Amniotic epithelial cell (primary cell): ENCODE data around the gene LILRA6.
"Not testable (repeated sequence)": the region's sequence is repeated elsewhere in the genome, so short reads cannot be mapped to it uniquely, and the experiment has no call there.

Experiments
- DNase-seq: peaks from one replicate; pipeline ENCODE4 v3.0.0-alpha.2; 2010; ENCODE audit warnings: low read depth

Gene LILRA6

DNA sequence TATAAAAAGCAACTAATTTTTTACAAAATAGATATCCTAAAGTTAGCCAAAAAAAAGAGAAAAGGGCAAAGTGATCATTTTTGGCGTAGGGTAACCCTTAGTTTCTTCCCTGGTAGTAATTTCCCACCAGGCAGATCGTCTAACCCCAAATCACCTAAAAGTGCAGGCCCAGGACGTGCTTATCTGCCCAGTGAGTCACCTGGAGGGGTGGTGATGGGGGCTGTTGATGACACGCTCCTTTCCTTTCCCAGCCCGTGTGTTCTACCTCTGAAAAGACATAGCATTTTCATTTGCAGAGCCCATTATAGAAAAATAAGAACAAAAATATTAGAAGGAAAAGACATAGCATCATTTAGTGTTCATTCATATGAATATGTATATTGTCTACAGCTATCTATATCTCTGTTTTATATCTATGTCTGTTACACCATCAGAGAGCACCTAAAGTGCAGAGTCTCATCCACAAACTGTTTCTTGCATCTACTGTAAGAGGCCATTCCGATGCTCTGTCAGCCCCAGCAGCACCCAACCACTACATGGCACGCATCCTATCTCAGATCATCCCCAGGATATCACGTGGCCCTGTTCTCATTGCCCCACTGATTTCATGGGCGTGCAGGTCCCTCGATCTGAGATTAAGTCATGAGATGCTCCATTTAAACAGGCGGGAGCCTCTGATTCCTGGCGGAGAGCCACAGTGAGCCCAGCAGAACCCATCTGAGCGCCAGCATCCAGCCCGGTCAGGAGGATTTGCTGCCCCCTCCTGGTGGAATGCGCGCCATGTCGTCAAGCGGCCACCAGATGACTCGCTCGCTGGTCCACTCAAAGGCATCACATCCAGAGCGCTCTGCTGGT is 11.3 kb downstream of the LILRA6 start:
- DNase-seq: peak; percentile 62

DNA sequence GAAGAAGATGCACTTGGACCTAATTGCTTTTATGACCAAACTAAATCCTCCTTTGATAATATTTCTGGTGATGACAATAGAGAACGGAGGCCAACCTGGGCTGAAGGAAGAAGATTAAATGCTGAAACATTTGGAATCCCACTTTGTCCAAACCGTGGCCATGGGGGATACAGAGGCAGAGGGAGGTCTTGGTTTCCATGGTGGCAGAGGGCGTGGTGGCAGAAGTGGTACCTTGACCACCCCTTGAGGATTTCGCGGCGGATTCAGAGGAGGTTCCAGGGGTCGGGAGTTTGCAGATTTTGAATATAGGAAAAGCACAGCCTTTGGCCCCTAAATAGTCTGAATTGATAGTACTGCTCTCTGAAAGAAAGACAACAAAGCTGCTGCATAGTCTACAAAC is 12.6 kb downstream of the LILRA6 start:
- no peak for DNase-seq

DNA sequence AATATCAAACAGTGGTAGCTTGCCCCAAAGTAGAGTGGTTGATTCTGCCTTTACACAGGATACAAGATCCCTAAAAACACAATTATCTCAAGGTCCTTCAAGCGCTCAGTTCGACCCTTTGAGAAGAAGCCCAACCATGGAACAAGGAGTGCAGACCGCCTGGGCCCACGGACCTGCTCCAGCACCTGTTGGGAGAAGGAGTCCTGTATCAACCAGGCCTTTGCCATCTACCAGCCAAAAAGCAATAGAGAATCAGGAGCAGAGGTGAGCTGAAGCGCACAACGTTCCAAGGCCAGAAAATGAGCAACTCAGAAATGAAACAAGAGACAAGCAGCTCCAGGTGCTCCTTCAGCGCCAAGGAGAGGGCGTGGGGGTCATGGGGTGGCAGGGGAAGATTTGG is 13.4 kb downstream of the LILRA6 start:
- no peak for DNase-seq

DNA sequence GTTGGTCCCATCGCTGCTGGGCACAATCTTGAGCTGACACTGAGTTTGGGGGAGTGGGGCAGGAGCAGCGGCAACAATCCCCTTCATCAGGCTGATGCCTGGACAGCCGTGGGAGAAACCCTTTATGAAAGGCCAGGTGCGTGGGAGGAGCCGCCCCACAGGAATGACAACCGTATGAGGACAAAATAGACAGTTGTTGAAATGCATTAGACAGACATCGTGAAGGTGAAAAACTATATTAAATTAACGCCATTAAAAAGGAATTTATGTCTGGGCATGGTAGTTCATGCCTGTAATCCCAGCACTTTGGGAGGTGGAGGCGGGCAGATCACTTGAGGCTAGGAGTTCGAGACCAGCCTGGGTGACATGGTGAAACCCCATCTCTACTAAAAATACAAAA is 18.0 kb downstream of the LILRA6 start:
- not testable (repeated sequence) for DNase-seq

DNA sequence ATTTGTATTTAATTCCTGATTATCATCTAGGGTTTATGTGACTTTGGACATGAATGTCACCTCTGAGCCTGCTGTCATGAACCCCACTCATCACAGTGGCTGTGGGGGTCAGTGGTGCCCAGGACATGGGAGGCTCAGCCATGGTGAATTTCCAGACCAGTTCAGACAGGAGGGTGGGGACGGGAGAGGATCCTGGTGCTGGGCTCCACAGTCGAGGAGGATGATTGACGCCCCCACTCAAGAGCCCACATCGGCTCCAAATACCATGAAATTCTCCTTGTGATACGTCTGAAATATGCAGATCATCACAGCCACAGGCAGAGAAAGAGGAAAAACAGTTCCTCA is 18.7 kb downstream of the LILRA6 start:
- DNase-seq: not testable (repeated sequence)

DNA sequence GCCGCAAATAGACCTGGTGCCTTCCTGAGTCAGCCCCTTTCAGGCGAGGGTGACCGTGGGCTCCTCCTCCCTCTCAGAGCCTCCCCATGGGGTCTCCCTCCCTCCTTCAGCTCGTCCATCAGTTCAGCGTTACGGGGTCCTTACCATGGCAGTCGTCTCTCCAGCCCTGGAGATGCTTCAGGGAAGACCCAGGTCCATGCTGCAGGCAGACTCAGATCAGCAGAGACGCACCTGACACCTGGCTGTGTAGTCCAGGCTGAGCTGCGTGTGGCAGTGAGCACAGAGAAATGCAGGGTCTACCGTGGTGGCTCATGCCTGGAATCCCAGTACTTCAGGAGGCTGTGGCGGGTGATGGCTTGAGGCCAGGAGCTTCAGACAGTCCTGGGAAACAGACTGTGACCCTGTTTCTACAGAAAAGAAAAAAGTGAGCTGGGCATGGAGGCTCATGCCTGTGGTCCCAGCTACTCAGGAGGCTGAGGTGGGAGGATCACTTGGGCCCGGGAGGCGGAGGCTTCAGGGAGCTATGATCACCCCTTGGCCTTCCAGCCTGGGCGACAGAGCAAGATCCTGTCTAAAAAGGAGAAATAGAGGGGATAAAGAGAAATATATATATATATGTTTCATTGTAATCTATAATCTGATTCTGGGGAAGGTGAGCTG is 19.2 kb downstream of the LILRA6 start:
- not testable (repeated sequence) for DNase-seq

DNA sequence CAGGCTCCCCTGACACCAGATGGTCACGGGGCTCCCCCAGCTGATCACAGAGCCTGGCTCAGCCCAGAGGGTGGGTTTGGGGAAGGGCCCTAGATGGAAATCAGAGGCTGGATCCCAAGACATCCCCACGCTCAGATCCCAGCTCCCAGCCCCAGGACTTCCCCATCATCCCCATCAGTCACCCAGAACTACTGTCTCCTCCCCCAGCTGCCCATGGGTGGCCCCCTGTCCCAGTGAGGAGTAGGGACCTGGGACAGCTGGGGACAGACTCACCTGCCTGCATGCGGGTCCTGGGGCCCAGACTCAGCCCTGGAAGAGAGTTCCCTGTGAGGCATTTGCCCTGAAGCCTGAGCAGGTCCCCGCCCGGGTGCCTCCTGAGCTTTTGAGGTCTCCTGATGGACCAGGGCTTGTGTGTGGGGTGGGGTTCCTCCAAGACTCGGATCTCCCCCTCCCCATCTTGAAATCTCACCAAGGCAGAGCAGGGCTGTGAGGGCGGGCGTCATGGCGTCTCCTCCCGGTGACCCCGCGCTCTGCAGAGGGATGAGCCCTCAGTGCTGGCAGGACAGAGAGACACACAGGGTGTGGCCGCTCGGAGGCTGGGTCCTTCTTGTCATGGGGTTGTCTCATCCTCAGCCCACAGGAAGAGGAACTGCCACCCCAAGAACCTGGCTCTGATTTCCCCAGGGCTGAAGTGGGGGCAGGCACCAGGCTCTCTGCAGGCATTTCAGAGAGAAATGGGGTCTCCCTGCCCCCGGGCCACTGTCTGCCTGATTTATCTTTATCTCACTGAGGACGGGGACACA is 19.9 kb downstream of the LILRA6 start, which contains the start of gene LILRB3:
LILRB3 (minus strand) TSS at position 534 of the 803 bp plus-strand sequence; CDS start at position 503, 31 bp downstream.
- not testable (repeated sequence) for DNase-seq

DNA sequence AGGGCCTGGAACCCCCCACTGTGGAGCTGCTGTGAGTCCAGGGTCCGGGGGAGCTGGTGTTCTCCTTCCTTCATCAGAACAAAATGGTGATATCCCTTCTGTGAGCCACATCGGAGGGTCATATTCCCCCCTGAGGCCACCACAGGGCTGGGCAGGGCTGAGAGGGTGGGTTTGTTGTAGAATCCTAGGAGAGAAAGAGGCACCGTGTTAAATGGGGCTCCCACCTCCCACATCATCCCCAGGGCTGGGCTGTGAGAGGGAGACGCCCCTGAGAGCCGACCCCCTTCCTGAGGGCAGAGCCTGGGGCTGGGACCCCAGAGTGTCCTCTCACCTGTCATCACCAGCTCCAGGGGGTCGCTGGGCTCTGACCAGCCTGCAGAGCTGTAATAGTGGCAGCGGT is 20.6 kb downstream of the LILRA6 start:
- DNase-seq: not testable (repeated sequence)

DNA sequence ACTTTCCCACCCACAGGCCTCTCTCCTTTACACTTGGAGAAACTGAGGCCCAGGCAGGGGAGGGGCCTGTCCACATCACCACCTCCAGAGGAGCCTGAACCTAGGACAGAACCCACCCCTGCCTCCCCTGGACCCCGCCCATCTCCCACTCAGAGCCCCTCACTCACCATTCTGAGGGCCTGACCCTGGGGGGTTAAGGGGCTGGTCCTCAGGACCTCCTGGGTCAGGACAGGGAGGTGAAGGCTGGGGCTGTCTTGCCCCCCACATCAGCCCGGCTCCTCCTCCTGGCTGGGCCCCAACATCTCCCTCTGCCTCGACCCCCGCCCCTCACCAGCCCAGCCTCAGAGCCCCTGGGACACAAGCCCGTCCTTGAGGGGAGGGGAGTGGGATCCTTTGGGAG is 22.9 kb downstream of the LILRA6 start:
- not testable (repeated sequence) for DNase-seq

DNA sequence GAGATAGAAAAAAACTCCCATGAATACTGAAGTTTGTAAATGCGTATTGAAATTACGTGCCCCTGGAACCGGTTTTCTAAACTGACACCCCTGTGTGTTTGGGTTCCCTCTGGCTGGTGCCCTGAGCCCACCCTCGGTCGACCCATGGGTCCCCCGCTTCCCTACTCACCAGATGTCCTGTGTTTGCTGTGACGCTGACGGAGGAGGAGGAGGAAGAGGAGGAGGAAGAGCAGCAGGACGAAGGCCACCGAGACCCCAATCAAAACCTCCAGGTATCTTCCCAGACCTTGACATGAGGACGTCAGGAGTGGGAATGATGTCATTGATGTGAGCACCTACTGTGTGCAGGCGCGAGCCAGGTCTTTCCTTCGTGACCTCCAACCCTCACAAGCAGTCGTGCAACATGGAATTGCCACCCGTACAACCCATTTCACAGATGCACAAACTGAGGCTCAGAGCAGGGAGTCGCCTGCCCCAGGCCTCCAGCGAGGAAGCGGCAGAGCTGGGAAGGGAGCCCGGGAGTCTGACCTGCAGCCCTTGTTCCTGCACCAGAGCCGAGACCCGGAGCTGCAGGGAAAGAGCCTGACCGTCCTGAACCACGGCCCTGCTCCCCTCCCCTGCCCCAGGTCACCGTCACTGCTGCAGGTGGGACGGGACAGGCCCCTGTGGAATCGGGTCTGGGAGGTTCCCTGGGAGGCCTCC is 23.5 kb downstream of the LILRA6 start:
- DNase-seq: no peak

DNA sequence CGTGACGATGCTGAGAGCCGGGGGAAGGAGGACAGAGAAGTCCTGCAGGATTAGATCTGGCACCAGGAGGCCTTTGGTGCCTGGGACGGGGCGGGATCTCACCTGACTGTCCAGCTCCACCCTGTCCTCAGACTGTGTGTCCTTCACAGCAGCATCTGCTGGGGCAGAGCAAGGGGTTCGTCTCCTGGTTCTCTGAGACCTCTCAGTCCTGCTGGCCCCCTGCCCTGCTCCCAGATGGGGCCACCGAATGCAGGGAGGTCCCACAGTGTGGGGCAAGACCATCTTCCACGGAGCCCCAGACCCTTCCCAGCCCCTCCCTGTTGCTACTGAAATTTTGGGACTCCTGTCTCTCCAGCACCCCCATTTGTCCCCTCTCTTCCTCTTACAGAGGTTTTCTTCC is 24.3 kb downstream of the LILRA6 start:
- no peak for DNase-seq

DNA sequence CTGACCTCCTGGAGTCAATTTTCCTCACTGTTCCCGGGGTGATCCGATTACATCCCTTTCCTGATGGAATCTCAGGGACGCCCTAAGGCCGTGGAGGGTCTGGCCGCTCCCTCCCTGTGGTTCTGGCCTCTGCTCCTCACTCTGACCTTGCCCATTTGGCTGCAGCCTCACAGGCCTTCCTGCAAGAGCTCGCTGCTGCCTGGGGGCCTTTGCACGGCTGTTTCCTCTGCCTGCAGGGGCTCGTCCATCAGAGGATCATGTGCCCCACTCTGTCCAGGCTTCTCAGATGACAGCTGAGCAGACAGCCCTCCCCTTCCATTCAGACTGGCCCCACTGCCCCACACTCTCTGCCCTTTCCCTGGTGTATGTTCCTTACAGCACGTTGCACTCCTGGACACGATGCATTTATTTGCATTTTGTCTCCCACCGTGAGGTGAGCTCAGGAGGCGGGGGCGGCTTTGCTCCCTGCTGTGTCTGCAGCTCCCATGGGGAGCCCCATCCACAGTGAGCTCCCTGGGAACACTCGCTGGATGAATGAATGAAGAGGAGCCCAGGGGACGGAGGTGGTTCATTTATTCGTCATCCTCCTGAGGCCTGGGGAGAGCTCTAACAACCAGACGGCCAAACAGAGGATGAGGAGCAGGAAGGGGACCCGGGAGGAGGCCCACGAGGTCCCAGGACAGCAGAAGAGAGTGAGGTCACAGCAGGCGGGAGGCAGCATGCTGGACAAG is 24.9 kb downstream of the LILRA6 start:
- not testable (repeated sequence) for DNase-seq

DNA sequence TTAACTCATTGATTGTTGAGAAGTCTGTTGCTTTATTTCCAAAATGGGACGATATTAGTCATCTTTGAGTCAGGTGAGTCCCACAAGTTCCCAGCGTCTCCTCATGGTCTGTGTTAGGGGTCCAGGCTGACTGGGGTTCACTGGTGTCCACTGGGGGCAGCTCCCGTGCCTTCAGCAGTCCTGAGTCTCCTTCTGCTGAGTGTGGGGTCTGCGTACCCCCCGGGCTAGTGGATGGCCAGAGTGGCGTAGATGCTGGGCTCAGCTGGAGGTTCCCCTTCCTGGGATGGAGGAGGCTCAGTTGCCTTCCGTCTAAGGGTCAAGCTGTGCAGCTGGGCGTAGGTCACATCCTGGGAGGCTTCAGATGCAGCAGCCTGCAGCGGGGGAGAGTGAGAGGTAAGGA is 25.7 kb downstream of the LILRA6 start:
- no peak for DNase-seq

DNA sequence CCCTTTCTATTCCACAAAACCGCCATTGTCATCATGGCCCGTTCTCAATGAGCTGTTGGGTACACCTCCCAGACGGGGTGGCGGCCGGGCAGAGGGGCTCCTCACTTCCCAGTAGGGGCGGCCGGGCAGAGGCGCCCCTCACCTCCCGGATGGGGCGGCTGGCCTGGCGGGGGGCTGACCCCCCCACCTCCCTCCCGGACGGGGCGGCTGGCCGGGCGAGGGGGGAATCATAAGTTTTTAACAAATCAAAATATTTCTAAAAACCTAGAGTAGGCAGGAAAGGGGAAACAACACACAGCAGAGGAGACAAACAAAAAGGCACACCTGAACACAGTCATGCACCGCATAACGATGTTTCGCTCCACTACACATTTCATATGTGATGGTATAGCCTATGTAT is 27.9 kb downstream of the LILRA6 start:
- DNase-seq: not testable (repeated sequence)

DNA sequence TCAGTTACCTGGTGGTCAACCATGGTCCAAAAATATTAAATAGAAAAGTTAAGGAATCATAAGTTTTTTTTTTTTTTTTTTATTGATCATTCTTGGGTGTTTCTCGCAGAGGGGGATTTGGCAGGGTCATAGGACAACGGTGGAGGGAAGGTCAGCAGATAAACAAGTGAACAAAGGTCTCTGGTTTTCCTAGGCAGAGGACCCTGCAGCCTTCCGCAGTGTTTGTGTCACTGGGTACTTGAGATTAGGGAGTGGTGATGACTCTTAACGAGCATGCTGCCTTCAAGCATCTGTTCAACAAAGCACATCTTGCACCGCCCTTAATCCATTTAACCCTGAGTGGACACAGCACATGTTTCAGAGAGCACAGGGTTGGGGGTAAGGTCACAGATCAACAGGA is 28.4 kb downstream of the LILRA6 start:
- DNase-seq: not testable (repeated sequence)

DNA sequence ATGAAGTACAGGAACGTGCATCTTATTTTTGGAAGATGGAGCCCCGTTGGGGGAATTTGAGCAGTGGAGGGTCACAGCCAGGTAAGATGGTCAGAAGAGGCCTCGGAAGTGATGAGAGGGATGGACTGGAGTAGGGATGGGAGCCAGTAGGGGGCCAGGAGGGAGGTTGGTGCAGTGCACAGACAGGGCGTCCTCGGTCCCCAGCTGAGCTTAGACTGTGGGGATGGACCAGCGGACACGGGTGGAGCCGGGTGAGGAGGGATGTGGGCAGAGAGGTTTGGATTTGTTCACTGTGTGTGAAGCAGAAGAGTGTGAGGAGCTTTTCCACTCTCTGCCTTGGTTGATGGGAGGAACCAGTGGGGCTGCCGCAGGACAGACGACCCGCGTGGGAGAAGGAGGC is 31.4 kb downstream of the LILRA6 start:
- DNase-seq: no peak

DNA sequence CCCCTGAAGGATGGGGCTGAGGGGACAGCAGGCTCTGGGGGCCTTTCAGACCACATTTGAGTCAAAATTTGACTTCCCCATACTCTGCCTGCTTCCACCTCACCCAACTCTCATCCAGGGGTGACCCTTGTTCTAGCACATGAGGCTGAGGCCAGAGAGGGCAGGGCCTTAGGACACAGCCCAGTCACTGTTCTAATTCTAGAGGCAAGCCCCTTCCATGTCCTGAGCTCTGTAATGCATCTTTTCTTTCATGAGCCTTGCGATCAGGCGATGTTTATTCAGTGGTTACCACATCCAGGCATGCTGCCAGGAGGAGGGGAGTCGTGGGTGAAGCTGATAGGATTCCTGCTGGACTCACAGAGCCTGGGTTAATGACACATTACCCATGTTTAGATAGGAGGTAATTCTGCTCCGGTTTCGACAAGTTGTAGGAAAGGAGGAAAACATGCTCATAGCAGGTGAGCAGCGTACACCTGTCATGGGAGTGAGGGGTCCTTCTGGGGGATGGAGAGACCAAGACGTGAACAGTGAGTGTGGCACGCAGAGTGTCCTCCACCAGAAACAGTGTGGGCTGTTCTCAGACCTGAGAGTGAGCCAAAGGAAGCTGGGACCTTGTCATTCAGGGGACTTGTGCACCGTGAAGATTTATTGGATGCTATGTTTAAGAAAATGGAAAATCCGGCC is 32.6 kb downstream of the LILRA6 start:
- DNase-seq: peak; percentile 99

DNA sequence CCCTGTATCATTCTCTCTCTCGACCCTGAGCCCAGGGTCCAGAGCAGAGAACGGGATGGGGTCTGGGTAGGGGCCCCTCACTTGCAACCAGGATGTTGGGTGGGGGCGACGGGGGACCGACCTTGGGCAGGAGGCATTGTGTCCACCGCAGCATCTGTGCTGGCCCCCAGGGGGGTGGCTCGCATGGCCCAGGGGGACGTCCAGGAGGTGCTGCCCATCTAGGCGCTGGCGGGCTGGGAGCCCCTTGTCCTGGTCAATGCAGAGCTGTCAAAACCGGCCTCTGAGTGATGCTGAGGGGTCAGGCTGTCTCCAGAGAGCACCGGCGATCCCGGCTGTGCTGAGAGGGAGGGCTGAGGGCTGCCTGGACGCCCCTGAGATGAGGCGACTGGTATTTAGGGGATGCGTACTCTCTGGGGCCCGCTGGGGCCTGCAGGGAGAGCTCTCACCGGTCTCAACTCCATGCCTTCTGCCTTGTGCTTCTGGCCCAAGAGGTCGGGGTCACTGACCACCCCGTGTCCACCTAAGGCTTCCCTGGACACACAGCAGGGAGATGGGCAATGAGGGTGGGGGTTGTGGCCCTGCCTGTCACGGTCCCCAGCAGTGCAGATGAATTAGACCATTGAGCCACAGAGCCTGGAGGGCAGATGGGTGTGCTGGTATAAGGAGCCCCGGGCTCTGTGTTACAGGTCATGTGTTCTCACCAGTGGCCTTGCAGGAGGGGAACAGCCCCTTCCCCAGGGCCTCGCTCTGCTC is 33.4 kb downstream of the LILRA6 start:
- no peak for DNase-seq

DNA sequence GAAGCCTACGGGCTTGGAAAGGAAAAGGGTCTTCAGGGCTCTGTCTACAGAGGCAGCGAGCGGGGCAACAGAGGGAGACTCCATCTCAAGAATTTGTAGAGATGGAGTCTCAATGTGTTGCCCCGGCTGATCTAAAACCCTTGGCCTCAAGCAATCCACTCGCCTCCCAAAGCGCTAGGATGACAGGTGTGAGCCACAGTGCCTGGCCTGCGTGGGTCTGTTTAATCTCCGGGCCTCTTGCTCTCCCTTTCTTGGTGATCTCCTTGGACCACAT is 33.9 kb downstream of the LILRA6 start:
- peak; percentile 39 for DNase-seq
